ENCODE measurements around the gene DNER. TPM values are rescaled to one million over a fixed set of nuclear protein-coding genes. Genes with fewer than 3 reads are reported as not detected.

The DNER gene
- total and polyA plus RNA-seq, 12 donors: 49.2 to 309 (median 155) TPM

DNA sequence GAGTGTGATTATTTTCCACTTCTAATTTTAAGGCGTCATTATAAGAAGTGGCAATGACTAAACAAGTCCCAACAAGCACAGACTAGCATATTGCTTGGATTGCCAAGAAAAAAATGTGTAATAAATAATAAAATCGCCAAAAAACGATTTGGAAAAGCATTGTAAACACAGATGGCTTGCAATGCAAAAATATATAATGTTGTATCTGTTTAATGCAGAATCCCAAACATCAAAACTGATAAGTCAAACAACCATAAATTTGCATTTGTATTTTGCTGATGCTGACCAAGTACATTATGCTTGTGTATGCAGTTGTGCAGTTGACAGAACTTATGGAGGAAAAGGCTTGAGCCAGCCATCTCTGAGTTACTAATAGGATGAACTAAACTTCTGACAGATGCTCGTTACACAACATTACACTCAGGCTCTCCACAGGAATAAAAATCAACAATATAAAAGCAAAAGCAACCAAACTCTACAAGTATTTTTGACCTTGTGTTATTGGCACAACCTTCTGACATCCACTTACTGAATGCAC lies 68.1 kb downstream of the DNER start:
- DNase-seq: no peak
- no peak for TF ChIP-seq POLR2A (IDR thresholded peaks at IDR 0.05)
- TF ChIP-seq, protein P1, sequence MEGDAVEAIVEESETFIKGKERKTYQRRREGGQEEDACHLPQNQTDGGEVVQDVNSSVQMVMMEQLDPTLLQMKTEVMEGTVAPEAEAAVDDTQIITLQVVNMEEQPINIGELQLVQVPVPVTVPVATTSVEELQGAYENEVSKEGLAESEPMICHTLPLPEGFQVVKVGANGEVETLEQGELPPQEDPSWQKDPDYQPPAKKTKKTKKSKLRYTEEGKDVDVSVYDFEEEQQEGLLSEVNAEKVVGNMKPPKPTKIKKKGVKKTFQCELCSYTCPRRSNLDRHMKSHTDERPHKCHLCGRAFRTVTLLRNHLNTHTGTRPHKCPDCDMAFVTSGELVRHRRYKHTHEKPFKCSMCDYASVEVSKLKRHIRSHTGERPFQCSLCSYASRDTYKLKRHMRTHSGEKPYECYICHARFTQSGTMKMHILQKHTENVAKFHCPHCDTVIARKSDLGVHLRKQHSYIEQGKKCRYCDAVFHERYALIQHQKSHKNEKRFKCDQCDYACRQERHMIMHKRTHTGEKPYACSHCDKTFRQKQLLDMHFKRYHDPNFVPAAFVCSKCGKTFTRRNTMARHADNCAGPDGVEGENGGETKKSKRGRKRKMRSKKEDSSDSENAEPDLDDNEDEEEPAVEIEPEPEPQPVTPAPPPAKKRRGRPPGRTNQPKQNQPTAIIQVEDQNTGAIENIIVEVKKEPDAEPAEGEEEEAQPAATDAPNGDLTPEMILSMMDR (IDR thresholded peaks at IDR 0.05): no peak
- intact Hi-C loops (cut with DNase I): no loop called here
- WGBS, 4 donors: 73 to 78% (median 77%) methylated on average over 4 of the region's 4 CpGs
- Histone ChIP-seq H3K27me3 (no peaks in the 10 kb centered on the region), H3K4me1 (replicated peaks in 1 of 2) (peaks cover 0 to 13% of the 10 kb centered on the region in 2 donors), H3K36me3 (replicated peaks in 1 of 2) (no peaks in the 10 kb centered on the region), H3K27ac (no peak overlapping the region), H3K9me3 (replicated peaks in 1 of 3) (no peaks in the 10 kb centered on the region), H3K4me3 (no peak overlapping the region)

DNA sequence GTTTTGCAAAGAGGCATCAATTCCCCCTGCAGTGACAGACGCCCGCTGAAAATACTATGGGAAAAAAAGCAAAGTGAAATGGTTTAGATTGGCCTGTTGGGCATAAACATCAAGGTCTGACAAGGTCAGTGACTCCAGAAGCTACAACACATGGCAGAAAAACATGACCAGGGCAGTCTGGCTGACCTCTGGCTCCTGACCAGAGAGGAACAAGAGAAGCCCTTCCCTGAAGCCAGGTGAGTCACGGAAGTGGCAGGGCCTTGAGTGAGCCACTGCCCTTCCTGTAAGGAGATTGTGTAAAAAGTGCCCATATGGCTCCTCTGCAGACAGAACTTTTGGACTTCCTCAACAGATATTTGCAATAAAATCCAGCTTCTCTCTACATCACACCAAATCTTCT lies 72.0 kb downstream of the DNER start:
- peaks cover 0 to 13% of the 10 kb centered on the region in 2 donors for H3K4me1 ChIP-seq (replicated peaks in 1 of 2)
- 37 to 47% (median 41%) methylated on average over 3 of the region's 3 CpGs for WGBS, 4 donors
- H3K4me3 ChIP-seq: no peak overlapping the region
- H3K27ac ChIP-seq: peak overlapping the region in 4 of 5 donors; percentile 1 to 60 (median 44)
- no peak for TF ChIP-seq POLR2A (IDR thresholded peaks at IDR 0.05)
- TF ChIP-seq, protein P1 (IDR thresholded peaks at IDR 0.05): no peak
- H3K36me3 ChIP-seq (replicated peaks in 1 of 2): no peaks in the 10 kb centered on the region
- intact Hi-C loops (cut with DNase I): no loop called here
- DNase-seq: peak; percentile 59 to 92 (median 89)
- H3K9me3 ChIP-seq (replicated peaks in 1 of 3): no peaks in the 10 kb centered on the region
- no peaks in the 10 kb centered on the region for H3K27me3 ChIP-seq

DNA sequence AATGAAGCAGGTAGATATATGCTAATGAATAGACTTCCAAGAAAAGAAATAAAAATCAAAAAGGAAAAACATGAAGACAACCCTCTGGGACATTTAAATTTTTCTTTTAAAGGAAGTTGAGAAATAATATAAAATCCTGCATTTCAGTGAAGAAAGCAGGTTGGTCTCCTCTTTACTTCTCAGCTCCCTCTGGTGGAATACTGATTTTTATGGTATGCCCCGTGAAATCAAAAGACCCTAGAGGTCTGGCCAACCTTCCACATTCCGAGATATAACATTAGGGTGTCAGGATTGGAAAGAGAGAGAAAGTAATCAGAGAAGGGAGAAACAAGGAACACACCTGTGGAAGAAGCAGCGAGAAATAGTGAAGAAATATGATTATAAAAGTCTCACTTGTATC lies 72.7 kb downstream of the DNER start:
- intact Hi-C loops (cut with DNase I): no loop called here
- DNase-seq: no peak
- Histone ChIP-seq H3K36me3 (replicated peaks in 1 of 2) (no peaks in the 10 kb centered on the region), H3K27ac (peak overlapping the region in 4 of 5 donors; percentile 1 to 60 (median 44)), H3K4me1 (replicated peaks in 1 of 2) (peaks cover 0 to 13% of the 10 kb centered on the region in 2 donors), H3K27me3 (no peaks in the 10 kb centered on the region), H3K9me3 (replicated peaks in 1 of 3) (no peaks in the 10 kb centered on the region), H3K4me3 (no peak overlapping the region)
- WGBS, 4 donors: 65 to 77% (median 67%) methylated on average over 3 of the region's 3 CpGs
- TF ChIP-seq, protein P1 (IDR thresholded peaks at IDR 0.05): no peak
- TF ChIP-seq POLR2A (IDR thresholded peaks at IDR 0.05): no peak

DNA sequence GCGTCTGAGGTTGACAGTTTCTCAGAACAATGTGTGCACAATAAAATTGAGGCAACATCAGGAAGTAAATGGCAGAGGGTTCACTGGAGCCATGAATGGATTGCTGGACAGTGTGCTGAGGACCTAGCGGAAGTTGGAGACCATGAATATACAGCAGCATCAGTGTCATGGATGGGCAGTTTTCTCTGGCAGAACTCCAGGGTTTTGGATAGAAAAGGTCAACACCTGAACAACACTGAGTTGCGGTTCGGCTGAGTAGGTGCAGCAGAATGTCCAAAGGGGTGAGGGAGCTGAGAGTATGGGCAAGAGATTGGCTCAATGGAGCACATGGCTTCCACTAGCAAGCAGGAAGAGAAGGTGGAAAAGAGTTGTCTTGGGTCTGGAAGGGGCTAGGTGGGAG lies 73.7 kb downstream of the DNER start:
- DNase-seq: no peak
- intact Hi-C loops (cut with DNase I): no loop called here
- no peaks in the 10 kb centered on the region for H3K27me3 ChIP-seq
- WGBS, 4 donors: 92 to 95% (median 93%) methylated on average over 4 of the region's 4 CpGs
- peaks cover 0 to 13% of the 10 kb centered on the region in 2 donors for H3K4me1 ChIP-seq (replicated peaks in 1 of 2)
- H3K27ac ChIP-seq: no peak overlapping the region
- H3K9me3 ChIP-seq (replicated peaks in 1 of 3): no peaks in the 10 kb centered on the region
- no peak for TF ChIP-seq POLR2A (IDR thresholded peaks at IDR 0.05)
- TF ChIP-seq, protein P1 (IDR thresholded peaks at IDR 0.05): no peak
- no peaks in the 10 kb centered on the region for H3K36me3 ChIP-seq (replicated peaks in 1 of 2)
- no peak overlapping the region for H3K4me3 ChIP-seq
